ENCODE results near the gene TMEM213.
"Not testable (repeated sequence)": the region's sequence is repeated elsewhere in the genome, so short reads cannot be mapped to it uniquely, and the experiment has no call there.

The TMEM213 gene

GRCh38 chr7:138797046-138797445 lies 748 bp upstream of the TMEM213 start:
- not testable (repeated sequence) for DNase-seq (ENCODE audit: low spot score)

- DNase-seq (ENCODE audit: low spot score), result no peak
Observed at GRCh38 chr7:138798836-138799235, 1.0 kb downstream of the TMEM213 start.

- no peak for DNase-seq (ENCODE audit: low spot score)
Observed at GRCh38 chr7:138799336-138800000, 1.7 kb downstream of the TMEM213 start.

GRCh38 chr7:138801256-138801655 lies 3.5 kb downstream of the TMEM213 start:
- no peak for DNase-seq (ENCODE audit: low spot score)

GRCh38 chr7:138802706-138803105 lies 4.9 kb downstream of the TMEM213 start:
- no peak for DNase-seq (ENCODE audit: low spot score)

GRCh38 chr7:138804618-138805017 lies 6.8 kb downstream of the TMEM213 start:
- no peak for DNase-seq (ENCODE audit: low spot score)

- DNase-seq (ENCODE audit: low spot score), result no peak
Observed at GRCh38 chr7:138809346-138809745, 11.6 kb downstream of the TMEM213 start.

GRCh38 chr7:138811327-138811726 lies 13.5 kb downstream of the TMEM213 start:
- DNase-seq (ENCODE audit: low spot score), result not testable (repeated sequence)

GRCh38 chr7:138813945-138814344 lies 16.2 kb downstream of the TMEM213 start:
- DNase-seq (ENCODE audit: low spot score), result no peak

- DNase-seq (ENCODE audit: low spot score), result no peak
Observed at GRCh38 chr7:138814816-138815332, 17.1 kb downstream of the TMEM213 start.

- DNase-seq (ENCODE audit: low spot score), result no peak
Observed at GRCh38 chr7:138816650-138817049, 18.9 kb downstream of the TMEM213 start.

- DNase-seq (ENCODE audit: low spot score), result no peak
Observed at GRCh38 chr7:138819625-138820024, 21.8 kb downstream of the TMEM213 start.

- DNase-seq (ENCODE audit: low spot score), result no peak
Observed at GRCh38 chr7:138821912-138822311, 24.1 kb downstream of the TMEM213 start.

- no peak for DNase-seq (ENCODE audit: low spot score)
Observed at GRCh38 chr7:138822867-138823535, 25.2 kb downstream of the TMEM213 start.

GRCh38 chr7:138825049-138825721 lies 27.4 kb downstream of the TMEM213 start:
- DNase-seq (ENCODE audit: low spot score), result no peak

GRCh38 chr7:138828302-138828701 lies 30.5 kb downstream of the TMEM213 start:
- DNase-seq (ENCODE audit: low spot score), result no peak

GRCh38 chr7:138829335-138829734 lies 31.5 kb downstream of the TMEM213 start:
- DNase-seq (ENCODE audit: low spot score), result no peak

- DNase-seq (ENCODE audit: low spot score), result no peak
Observed at GRCh38 chr7:138832966-138833365, 35.2 kb downstream of the TMEM213 start.

- DNase-seq (ENCODE audit: low spot score), result no peak
Observed at GRCh38 chr7:138833596-138833995, 35.8 kb downstream of the TMEM213 start.

GRCh38 chr7:138834583-138834982 lies 36.8 kb downstream of the TMEM213 start:
- no peak for DNase-seq (ENCODE audit: low spot score)

GRCh38 chr7:138835087-138835486 lies 37.3 kb downstream of the TMEM213 start:
- DNase-seq (ENCODE audit: low spot score), result no peak

GRCh38 chr7:138837627-138838026 lies 39.8 kb downstream of the TMEM213 start:
- no peak for DNase-seq (ENCODE audit: low spot score)

- no peak for DNase-seq (ENCODE audit: low spot score)
Observed at GRCh38 chr7:138838166-138838565, 40.4 kb downstream of the TMEM213 start.
